HCT116 (cell line): ENCODE data around the gene TMEM243. TPM values are rescaled to one million over a fixed set of nuclear protein-coding genes. Genes with fewer than 3 reads are reported as not detected.

Experiments
- ATAC-seq: fragments of 200-7000 bp; cut with Tn5 transposase; 2 replicates; pipeline ENCODE4 v1.9.1; 2020; ENCODE audit warnings: mild to moderate bottlenecking, moderate library complexity
- BruUV-seq: library from RNA; stranded (reverse); fragments of 400-500 nt; replicated peaks from 2 replicates; lab custom pipeline; 2021; lab: Mats Ljungman, UMichigan
- CTCF ChIA-PET: fragments of 300-600 bp; sonication (Branson Sonifier 250); formaldehyde crosslinking; loops from one replicate; lab custom pipeline; 2021; ENCODE audit warnings: antibody characterized with exemption; lab: Charles Lee
- POLR2A ChIA-PET: fragments of 300-600, 350-600 bp; sonication (Branson Sonifier 250); formaldehyde crosslinking; loops from one replicate; lab custom pipeline; 2021; ENCODE audit warnings: antibody characterized with exemption; lab: Charles Lee
- RAD21 ChIA-PET, 2 experiments: fragments of 300-600 bp; sonication (Branson Sonifier 250); formaldehyde crosslinking; loops; one replicate each; lab custom pipeline; 2023; ENCODE audit warnings: low total read pairs in 2 of 2; ENCODE audit not compliant: uncharacterized antibody in 2 of 2, unreplicated experiment in 2 of 2, low non-redundant PET in 1 of 2; lab: Charles Lee
- DNase-seq: peaks from one replicate; pipeline ENCODE4 v3.0.0-alpha.2; 2010; ENCODE audit warnings: low read depth, low spot score
- H2AFZ ChIP-seq: fragments of 200-600 bp; shearing (Covaris generic), sonication (generic); 2 replicates; pipeline ENCODE4 v1.6.1; 2017; ENCODE audit warnings: low read depth, mixed run types, mixed read lengths, antibody characterized with exemption, low read length; ENCODE audit not compliant: poor library complexity, severe bottlenecking
- H3K27ac ChIP-seq: 2 replicates; pipeline ENCODE4 v1.5.1; 2012; ENCODE audit warnings: low read depth, low read length
- H3K27me3 ChIP-seq: fragments of 200-600 bp; sonication (generic); 2 replicates; pipeline ENCODE4 v1.6.1; 2016; ENCODE audit warnings: mixed run types, low read length, mixed read lengths; ENCODE audit not compliant: insufficient read depth
- H3K36me3 ChIP-seq, 2 experiments: fragments of 200-500 bp in 1 of 2; fragments of 200-600 bp in 1 of 2; sonication (Bioruptor generic) in 1 of 2; sonication (generic) in 1 of 2; 2 replicates each; pipeline versions ENCODE4 v1.5.1 to v1.6.1; 2014 to 2016; ENCODE audit warnings: low read length in 2 of 2, inconsistent platforms in 1 of 2, mixed read lengths in 1 of 2, mixed run types in 1 of 2; ENCODE audit not compliant: insufficient read depth in 2 of 2, control insufficient read depth in 1 of 2
- H3K4me1 ChIP-seq, 2 experiments: fragments of 200-600 bp in 1 of 2; sonication (generic) in 1 of 2; 2 replicates each; pipeline versions ENCODE4 v1.5.1 to v1.6.1; 2012 to 2017; ENCODE audit warnings: low read length in 2 of 2, inconsistent platforms in 1 of 2, mild to moderate bottlenecking in 1 of 2, mixed read lengths in 1 of 2, mixed run types in 1 of 2, moderate library complexity in 1 of 2; ENCODE audit not compliant: insufficient read depth in 2 of 2, control insufficient read depth in 1 of 2
- H3K4me2 ChIP-seq: fragments of 200-600 bp; sonication (generic); 2 replicates; pipeline ENCODE4 v1.6.1; 2017; ENCODE audit warnings: mixed run types, low read length, mixed read lengths
- H3K4me3 ChIP-seq, 2 experiments: fragments of 200-600 bp in 1 of 2; sonication (generic) in 1 of 2; replicated peaks in 1 of 2; 2 replicates each; pipeline ENCODE4 v1.5.1; 2011 to 2016; ENCODE audit warnings: low read length in 2 of 2, control low read depth in 1 of 2, low read depth in 1 of 2, mild to moderate bottlenecking in 1 of 2, mixed read lengths in 1 of 2, mixed run types in 1 of 2
- H3K79me2 ChIP-seq: fragments of 200-600 bp; sonication (generic); 2 replicates; pipeline ENCODE4 v1.6.1; 2017; ENCODE audit warnings: mild to moderate bottlenecking, mixed run types, low read length, moderate library complexity, mixed read lengths; ENCODE audit not compliant: insufficient read depth
- H3K9ac ChIP-seq: fragments of 200-600 bp; sonication (generic); 2 replicates; pipeline ENCODE4 v1.6.1; 2016; ENCODE audit warnings: low read length, mixed read lengths
- H3K9me2 ChIP-seq: fragments of 200-600 bp; sonication (generic), shearing (Covaris generic); 2 replicates; pipeline ENCODE4 v1.6.1; 2017; ENCODE audit warnings: mixed run types, mild to moderate bottlenecking, moderate library complexity; ENCODE audit not compliant: insufficient read depth
- H3K9me3 ChIP-seq, 2 experiments: fragments of 200-500 bp in 1 of 2; fragments of 200-600 bp in 1 of 2; sonication (Bioruptor generic) in 1 of 2; sonication (generic) in 1 of 2; 2 replicates each; pipeline ENCODE4 v1.6.1; 2014 to 2017; ENCODE audit warnings: low read length in 2 of 2, mixed read lengths in 2 of 2, inconsistent platforms in 1 of 2, low read depth in 1 of 2, mild to moderate bottlenecking in 1 of 2, mixed run types in 1 of 2, moderate library complexity in 1 of 2; ENCODE audit not compliant: control insufficient read depth in 1 of 2, insufficient read depth in 1 of 2
- H4K20me1 ChIP-seq: fragments of 200-600 bp; sonication (generic), shearing (Covaris generic); 2 replicates; pipeline ENCODE4 v1.6.1; 2017; ENCODE audit warnings: mixed run types, mild to moderate bottlenecking, moderate library complexity; ENCODE audit not compliant: insufficient read depth
- CEBPB ChIP-seq: IDR thresholded peaks from 2 replicates; pipeline ENCODE4 v1.6.1; 2012; ENCODE audit warnings: low read depth
- EZH2 ChIP-seq: fragments of 200-600 bp; sonication (generic); IDR thresholded peaks from 2 replicates; pipeline ENCODE4 v1.6.1; 2017; ENCODE audit warnings: antibody characterized with exemption, mixed run types
- MAX ChIP-seq: IDR thresholded peaks from 2 replicates; pipeline ENCODE4 v1.6.1; 2012
- POLR2AphosphoS5 ChIP-seq: IDR thresholded peaks from 2 replicates; pipeline ENCODE4 v1.6.1; 2011; ENCODE audit warnings: mild to moderate bottlenecking, low read depth, low read length, moderate library complexity
- TCF7L2 ChIP-seq: IDR thresholded peaks from 2 replicates; pipeline ENCODE4 v1.7.0; 2011; ENCODE audit warnings: borderline replicate concordance, inconsistent platforms; ENCODE audit not compliant: insufficient read depth, insufficient read length; ENCODE audit errors: extremely low read depth
- YY1 ChIP-seq: IDR thresholded peaks from 2 replicates; pipeline ENCODE4 v1.6.1; 2011; ENCODE audit warnings: low read length, low read depth, moderate library complexity, mild to moderate bottlenecking; ENCODE audit not compliant: insufficient replicate concordance; ENCODE audit errors: extremely low read depth
- ZBTB33 ChIP-seq: IDR thresholded peaks from 2 replicates; pipeline ENCODE4 v1.6.1; 2011; ENCODE audit warnings: mild to moderate bottlenecking, low read length, moderate library complexity; ENCODE audit not compliant: insufficient replicate concordance; ENCODE audit errors: extremely low read depth
- intact Hi-C: fragments of 100-400 bp; cut with micrococcal nuclease; formaldehyde crosslinking; loops from 2 replicates; pipeline ENCODE4 v1.10.0; 2022
- total RNA-seq: library from RNA; stranded (reverse); gene quantifications from one replicate; pipeline ENCODE4 v1.2.1, GENCODE V29; 2021; ENCODE audit not compliant: unreplicated experiment

TMEM243 gene
- total RNA-seq, 1 experiment from 2014 or later: 23.3 TPM

GRCh38 chr7:87202705-87203104 lies 16.8 kb downstream of the TMEM243 start:
- Histone ChIP-seq H2AFZ (no peak overlapping the region), H3K27me3 (no peaks in the 10 kb centered on the region), H3K27ac (no peak overlapping the region), H3K4me2 (no peak overlapping the region), H3K79me2 (peaks cover 84% of the 10 kb centered on the region), H3K9ac (no peak overlapping the region), H3K4me1 (no peaks in the 10 kb centered on the region), H3K4me3 (no peak overlapping the region), H3K36me3 (peaks cover 7 to 15% of the 10 kb centered on the region in 2 experiments; a peak in 3 of 4 replicates), H4K20me1 (no peaks in the 10 kb centered on the region), H3K9me3 (peaks cover 13 to 15% of the 10 kb centered on the region in 2 experiments; a peak in 3 of 4 replicates), H3K9me2 (no peaks in the 10 kb centered on the region)
- no TSS peak for BruUV-seq
- ChIA-PET POLR2A (interaction anchor here (0.9 kb wide), 1 partner anchor 50 kb away, joined by 3 read pairs; the partner anchor contains the start of gene DMTF1), CTCF (no interaction called here), RAD21 (no interaction called here)
- TF ChIP-seq ZBTB33 (no peak), MAX (no peak), EZH2 (no peak), POLR2AphosphoS5 (no peak)
- intact Hi-C loops: no loop called here
- DNase-seq (no peak), ATAC-seq (no peak)

- Histone ChIP-seq H3K27ac (no peak overlapping the region), H3K9me3 (peaks cover 13 to 15% of the 10 kb centered on the region in 2 experiments; a peak in 3 of 4 replicates), H3K9me2 (no peaks in the 10 kb centered on the region), H2AFZ (no peak overlapping the region), H3K27me3 (no peaks in the 10 kb centered on the region), H3K36me3 (peaks cover 12 to 17% of the 10 kb centered on the region in 2 experiments; a peak in 3 of 4 replicates), H3K4me2 (no peak overlapping the region), H3K79me2 (peaks cover 85% of the 10 kb centered on the region), H3K4me3 (no peak overlapping the region), H4K20me1 (no peaks in the 10 kb centered on the region), H3K4me1 (no peaks in the 10 kb centered on the region), H3K9ac (no peak overlapping the region)
- TF ChIP-seq TCF7L2 (no peak), ZBTB33 (no peak), CEBPB (no peak), YY1 (no peak)
- POLR2A ChIA-PET: no interaction called here
- intact Hi-C loops: no loop called here
- CTCF ChIA-PET: no interaction called here
- DNase-seq: no peak
- RAD21 ChIA-PET: no interaction called here
- no TSS peak for BruUV-seq
- ATAC-seq: no peak
Measured at GRCh38 chr7:87202208-87202607, 17.3 kb downstream of the TMEM243 start.
